ENCODE data around the gene RYR2. TPM values are rescaled to one million over a fixed set of nuclear protein-coding genes. Genes with fewer than 3 reads are reported as not detected.

Gene RYR2
- total and polyA plus RNA-seq, 4 experiments from 2014 or later, result not detected

DNA sequence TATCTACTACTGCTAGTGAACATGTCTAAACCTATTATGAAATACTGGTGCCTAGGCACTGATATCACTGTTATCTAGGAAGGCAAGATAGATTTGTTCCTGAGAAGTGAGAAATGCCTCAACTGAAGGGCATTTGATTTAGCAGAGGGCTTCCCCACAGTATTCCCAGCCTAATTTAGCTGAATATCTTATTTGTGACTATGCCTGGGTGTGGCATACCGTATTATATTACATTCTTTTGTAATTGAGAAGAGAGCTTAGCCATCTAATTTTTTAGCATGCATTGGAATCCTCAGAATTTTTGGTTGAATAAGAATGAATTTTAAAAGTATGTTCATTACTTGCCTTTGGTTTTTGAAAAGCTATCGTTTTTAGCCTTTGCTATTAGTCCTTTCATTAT, 749.6 kb downstream of the RYR2 start:
- intact Hi-C loops (cut with micrococcal nuclease), result no loop called here
- ChIA-PET CTCF (ENCODE audit: partially characterized antibody) (interaction anchor here (1.1 to 2.0 kb wide), 3 partner anchors 12 to 16 kb away, joined by 3 to 11 read pairs (median 4); no protein-coding TSS in a partner anchor), POLR2A (ENCODE audit: partially characterized antibody) (no interaction called here)
- Histone ChIP-seq H3K27me3 (ENCODE audit: insufficient read depth, low read length) (no peaks in the 10 kb centered on the region), H3K4me1 (ENCODE audit: insufficient read depth, low read length) (no peaks in the 10 kb centered on the region), H3K36me3 (ENCODE audit: insufficient read depth, low read length) (no peaks in the 10 kb centered on the region), H3K27ac (ENCODE audit: low read depth, low read length) (no peak overlapping the region), H3K9me3 (ENCODE audit: control insufficient read depth in 1 of 2, low read length in 2 of 2) (no peaks in the 10 kb centered on the region), H3K4me3 (ENCODE audit: low read length in 2 of 2) (no peak overlapping the region)
- Mint-ChIP-seq H3K4me1 (no peaks in the 10 kb centered on the region), H3K4me3 (no peak overlapping the region), H3K9me3 (no peaks in the 10 kb centered on the region), H3K36me3 (no peaks in the 10 kb centered on the region), H3K27ac (no peak overlapping the region), H3K27me3 (no peaks in the 10 kb centered on the region)
- no peak for DNase-seq

DNA sequence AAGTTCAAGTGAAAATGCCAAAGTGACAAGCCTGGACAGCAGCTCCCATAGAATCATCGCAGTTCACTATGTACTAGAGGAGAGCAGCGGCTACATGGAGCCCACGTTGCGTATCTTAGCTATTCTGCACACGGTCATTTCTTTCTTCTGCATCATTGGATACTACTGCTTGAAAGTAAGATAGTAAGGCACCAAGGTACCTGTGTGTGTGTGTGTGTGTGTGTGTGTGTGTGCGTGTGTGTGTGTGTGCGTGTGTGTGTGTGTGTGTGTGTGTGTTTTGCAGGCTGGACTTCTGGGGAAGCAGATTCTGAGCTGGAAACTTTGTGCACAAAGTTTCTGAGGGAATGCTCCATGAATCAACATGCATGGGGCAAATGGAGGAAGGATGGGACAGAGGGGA, 750.2 kb downstream of the RYR2 start:
- no peaks in the 10 kb centered on the region for H3K4me1 Mint-ChIP-seq
- H3K36me3 Mint-ChIP-seq, result no peaks in the 10 kb centered on the region
- ChIA-PET POLR2A (ENCODE audit: partially characterized antibody) (no interaction called here), CTCF (ENCODE audit: partially characterized antibody) (interaction anchor here (1.1 to 2.0 kb wide), 3 partner anchors 12 to 15 kb away, joined by 3 to 11 read pairs (median 4); no protein-coding TSS in a partner anchor)
- no peak overlapping the region for H3K4me3 Mint-ChIP-seq
- no peak for DNase-seq
- H3K27me3 ChIP-seq (ENCODE audit: insufficient read depth, low read length), result no peaks in the 10 kb centered on the region
- H3K27ac Mint-ChIP-seq, result no peak overlapping the region
- H3K27ac ChIP-seq (ENCODE audit: low read depth, low read length), result no peak overlapping the region
- no peaks in the 10 kb centered on the region for H3K4me1 ChIP-seq (ENCODE audit: insufficient read depth, low read length)
- peaks cover 0 to under 1% of the 10 kb centered on the region in 2 donors for H3K27me3 Mint-ChIP-seq
- no peaks in the 10 kb centered on the region for H3K36me3 ChIP-seq (ENCODE audit: insufficient read depth, low read length)
- intact Hi-C loops (cut with micrococcal nuclease), result no loop called here
- no peak overlapping the region for H3K4me3 ChIP-seq (ENCODE audit: low read length in 2 of 2)
- no peaks in the 10 kb centered on the region for H3K9me3 ChIP-seq (ENCODE audit: control insufficient read depth in 1 of 2, low read length in 2 of 2)
- no peaks in the 10 kb centered on the region for H3K9me3 Mint-ChIP-seq

DNA sequence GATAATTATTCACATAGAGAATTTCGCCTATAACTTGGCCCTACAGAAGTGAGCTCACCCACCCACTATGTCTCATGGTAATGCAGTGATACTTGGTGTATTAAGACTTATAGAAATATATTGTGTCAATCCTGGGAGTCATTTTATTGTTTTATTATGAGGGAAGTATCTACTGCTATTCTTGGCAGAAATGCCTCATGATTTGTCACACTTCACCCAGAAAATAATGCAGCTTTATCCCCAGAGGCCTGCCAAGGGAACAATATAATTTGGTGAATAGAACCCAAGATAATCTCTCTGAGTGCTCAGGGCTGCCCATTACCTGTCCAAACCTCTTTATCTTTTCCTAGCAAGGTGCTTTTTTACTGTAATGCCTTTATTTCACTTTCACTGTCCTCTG, 750.7 kb downstream of the RYR2 start:
- no peaks in the 10 kb centered on the region for H3K9me3 Mint-ChIP-seq
- no peaks in the 10 kb centered on the region for H3K4me1 Mint-ChIP-seq
- Histone ChIP-seq H3K27me3 (ENCODE audit: insufficient read depth, low read length) (no peaks in the 10 kb centered on the region), H3K4me3 (ENCODE audit: low read length in 2 of 2) (no peak overlapping the region), H3K9me3 (ENCODE audit: control insufficient read depth in 1 of 2, low read length in 2 of 2) (no peaks in the 10 kb centered on the region), H3K36me3 (ENCODE audit: insufficient read depth, low read length) (no peaks in the 10 kb centered on the region), H3K27ac (ENCODE audit: low read depth, low read length) (no peak overlapping the region), H3K4me1 (ENCODE audit: insufficient read depth, low read length) (no peaks in the 10 kb centered on the region)
- ChIA-PET CTCF (ENCODE audit: partially characterized antibody) (interaction anchor here (1.1 to 2.0 kb wide), 3 partner anchors 11 to 14 kb away, joined by 3 to 11 read pairs (median 4); no protein-coding TSS in a partner anchor), POLR2A (ENCODE audit: partially characterized antibody) (no interaction called here)
- no peak overlapping the region for H3K4me3 Mint-ChIP-seq
- DNase-seq, result no peak
- intact Hi-C loops (cut with micrococcal nuclease), result no loop called here
- no peaks in the 10 kb centered on the region for H3K36me3 Mint-ChIP-seq
- H3K27ac Mint-ChIP-seq, result no peak overlapping the region
- H3K27me3 Mint-ChIP-seq, result peaks cover 0 to 1% of the 10 kb centered on the region in 2 donors

DNA sequence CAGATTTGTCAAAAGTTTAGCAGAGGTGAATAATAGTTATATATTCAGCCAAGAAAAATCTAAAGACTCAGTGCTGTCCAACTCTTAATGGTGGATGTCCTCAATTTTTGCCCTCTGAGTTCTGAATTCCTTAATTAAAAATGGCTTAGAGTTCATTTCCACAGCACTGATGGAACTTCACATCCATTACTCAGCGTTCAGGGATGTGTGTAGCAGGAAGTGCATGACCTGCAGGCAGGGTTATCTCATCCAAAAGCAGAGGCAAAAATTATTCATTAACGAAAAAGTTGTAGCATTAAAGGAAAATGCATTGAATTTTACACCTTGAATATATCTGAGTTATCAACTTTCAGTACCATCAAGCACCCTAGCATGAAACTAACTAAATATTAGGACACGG, 752.1 kb downstream of the RYR2 start:
- Histone ChIP-seq H3K27me3 (ENCODE audit: insufficient read depth, low read length) (no peaks in the 10 kb centered on the region), H3K4me3 (ENCODE audit: low read length in 2 of 2) (no peak overlapping the region), H3K27ac (ENCODE audit: low read depth, low read length) (no peak overlapping the region), H3K4me1 (ENCODE audit: insufficient read depth, low read length) (no peaks in the 10 kb centered on the region), H3K36me3 (ENCODE audit: insufficient read depth, low read length) (no peaks in the 10 kb centered on the region), H3K9me3 (ENCODE audit: control insufficient read depth in 1 of 2, low read length in 2 of 2) (no peaks in the 10 kb centered on the region)
- ChIA-PET CTCF (ENCODE audit: partially characterized antibody) (no interaction called here), POLR2A (ENCODE audit: partially characterized antibody) (no interaction called here)
- Mint-ChIP-seq H3K9me3 (no peaks in the 10 kb centered on the region), H3K27ac (no peak overlapping the region), H3K36me3 (no peaks in the 10 kb centered on the region), H3K4me1 (no peaks in the 10 kb centered on the region), H3K4me3 (no peak overlapping the region), H3K27me3 (peaks cover 0 to 1% of the 10 kb centered on the region in 2 donors)
- DNase-seq, result no peak
- intact Hi-C loops (cut with micrococcal nuclease), result no loop called here

- CTCF ChIA-PET (ENCODE audit: partially characterized antibody), result no interaction called here
- Histone ChIP-seq H3K27me3 (ENCODE audit: insufficient read depth, low read length) (no peaks in the 10 kb centered on the region), H3K9me3 (ENCODE audit: control insufficient read depth in 1 of 2, low read length in 2 of 2) (no peaks in the 10 kb centered on the region), H3K27ac (ENCODE audit: low read depth, low read length) (no peak overlapping the region), H3K4me1 (ENCODE audit: insufficient read depth, low read length) (no peaks in the 10 kb centered on the region), H3K4me3 (ENCODE audit: low read length in 2 of 2) (no peak overlapping the region), H3K36me3 (ENCODE audit: insufficient read depth, low read length) (no peaks in the 10 kb centered on the region)
- no peak for DNase-seq
- Mint-ChIP-seq H3K4me1 (no peaks in the 10 kb centered on the region), H3K27ac (no peak overlapping the region), H3K4me3 (no peak overlapping the region), H3K9me3 (no peaks in the 10 kb centered on the region), H3K27me3 (peaks cover 0 to 1% of the 10 kb centered on the region in 2 donors), H3K36me3 (no peaks in the 10 kb centered on the region)
- POLR2A ChIA-PET (ENCODE audit: partially characterized antibody), result no interaction called here
- intact Hi-C loops (cut with micrococcal nuclease), result no loop called here
Measured at GRCh38 chr1:237795558-237795957, 753.6 kb downstream of the RYR2 start.

DNA sequence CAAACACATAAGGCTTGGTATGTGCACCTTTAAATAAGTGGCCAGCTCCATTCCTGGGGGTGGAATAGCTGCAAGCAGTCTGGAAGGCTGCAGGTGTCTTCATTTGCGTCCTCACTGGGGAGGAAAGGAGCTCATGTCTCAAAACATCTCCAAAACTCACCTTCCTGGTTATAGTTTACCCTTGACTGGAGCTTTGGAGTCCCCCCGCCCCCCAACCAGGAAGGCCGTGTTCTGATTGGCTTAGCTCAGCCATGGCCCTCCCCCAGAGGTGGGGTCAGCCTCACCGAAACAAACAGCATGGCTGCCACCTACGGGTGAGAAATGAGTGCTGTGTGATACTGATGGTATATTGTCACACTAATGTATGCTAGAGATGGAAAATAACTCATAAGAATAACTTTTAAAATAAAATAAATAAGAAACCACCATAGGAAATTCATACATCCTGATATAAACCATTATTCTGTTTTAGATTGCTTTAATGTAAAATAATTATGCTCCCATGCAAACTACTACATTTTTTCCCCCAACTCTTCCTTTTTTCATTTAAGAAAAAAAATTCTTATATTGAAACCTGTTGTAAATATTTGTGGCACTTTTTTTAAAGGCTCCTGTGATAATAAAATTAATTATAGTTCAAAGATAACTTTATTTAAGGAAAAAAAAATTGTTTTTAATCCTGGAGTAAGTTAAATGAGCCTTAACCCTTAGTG, 757.9 kb downstream of the RYR2 start:
- intact Hi-C loops (cut with micrococcal nuclease), result no loop called here
- ChIA-PET POLR2A (ENCODE audit: partially characterized antibody) (no interaction called here), CTCF (ENCODE audit: partially characterized antibody) (no interaction called here)
- Histone ChIP-seq H3K27me3 (ENCODE audit: insufficient read depth, low read length) (no peaks in the 10 kb centered on the region), H3K27ac (ENCODE audit: low read depth, low read length) (no peak overlapping the region), H3K9me3 (ENCODE audit: control insufficient read depth in 1 of 2, low read length in 2 of 2) (no peaks in the 10 kb centered on the region), H3K36me3 (ENCODE audit: insufficient read depth, low read length) (no peaks in the 10 kb centered on the region), H3K4me1 (ENCODE audit: insufficient read depth, low read length) (no peaks in the 10 kb centered on the region), H3K4me3 (ENCODE audit: low read length in 2 of 2) (no peak overlapping the region)
- H3K27ac Mint-ChIP-seq, result no peak overlapping the region
- peaks cover 0 to 2% (median 0%) of the 10 kb centered on the region in 8 donors for H3K9me3 Mint-ChIP-seq
- H3K27me3 Mint-ChIP-seq, result peaks cover 0 to 1% of the 10 kb centered on the region in 2 donors
- H3K36me3 Mint-ChIP-seq, result no peaks in the 10 kb centered on the region
- H3K4me3 Mint-ChIP-seq, result no peak overlapping the region
- DNase-seq, result peak in 4 of 5 donors; percentile 11 to 36 (median 23)
- H3K4me1 Mint-ChIP-seq, result no peaks in the 10 kb centered on the region

GRCh38 chr1:237804516-237804915, 762.5 kb downstream of the RYR2 start:
- Mint-ChIP-seq H3K27ac (no peak overlapping the region), H3K9me3 (peaks cover 0 to 2% (median 0%) of the 10 kb centered on the region in 8 donors), H3K36me3 (no peaks in the 10 kb centered on the region), H3K4me3 (no peak overlapping the region), H3K4me1 (no peaks in the 10 kb centered on the region), H3K27me3 (peaks cover 0 to 3% of the 10 kb centered on the region in 2 donors)
- H3K27me3 ChIP-seq (ENCODE audit: insufficient read depth, low read length), result no peaks in the 10 kb centered on the region
- H3K4me1 ChIP-seq (ENCODE audit: insufficient read depth, low read length), result no peaks in the 10 kb centered on the region
- H3K27ac ChIP-seq (ENCODE audit: low read depth, low read length), result no peak overlapping the region
- H3K4me3 ChIP-seq (ENCODE audit: low read length in 2 of 2), result no peak overlapping the region
- DNase-seq, result no peak
- ChIA-PET POLR2A (ENCODE audit: partially characterized antibody) (no interaction called here), CTCF (ENCODE audit: partially characterized antibody) (interaction anchor here (0.5 to 1.4 kb wide), 2 partner anchors 12 to 23 kb away, joined by 3 to 4 read pairs; no protein-coding TSS in a partner anchor)
- H3K9me3 ChIP-seq (ENCODE audit: control insufficient read depth in 1 of 2, low read length in 2 of 2), result no peaks in the 10 kb centered on the region
- no peaks in the 10 kb centered on the region for H3K36me3 ChIP-seq (ENCODE audit: insufficient read depth, low read length)
- intact Hi-C loops (cut with micrococcal nuclease), result no loop called here

Measured in CD4-positive, alpha-beta memory T cell (primary cell).